SK-N-MC (cell line): ENCODE results near the gene CFDP1.

Source experiments
- EZH2 ChIP-seq: fragments of 200-600 bp; sonication (generic); IDR thresholded peaks from one replicate; pipeline ENCODE4 v1.6.1; 2017; ENCODE audit warnings: antibody characterized with exemption
- FOXP2 ChIP-seq: optimal IDR thresholded peaks from 2 replicates; pipeline ENCODE3; 2011; ENCODE audit warnings: mild to moderate bottlenecking, moderate library complexity; ENCODE audit not compliant: insufficient read depth; ENCODE audit errors: extremely low read length, control extremely low read depth
- POLR2AphosphoS5 ChIP-seq: IDR thresholded peaks from 2 replicates; pipeline ENCODE4 v1.6.1; 2012; ENCODE audit warnings: mild to moderate bottlenecking, low read depth, low read length, borderline replicate concordance

- TF ChIP-seq EZH2 (no peak), POLR2AphosphoS5 (no peak), FOXP2 (no peak)
Measured at GRCh38 chr16:75289189-75289588, 144.1 kb downstream of the CFDP1 start.
